ENCODE measurements around the gene ATP8A1.

The ATP8A1 gene

GRCh38 chr4:42626629-42627146 lies 30.2 kb downstream of the ATP8A1 start:
- DNase-seq (ENCODE audit: low spot score): no peak

GRCh38 chr4:42625329-42625728 lies 31.6 kb downstream of the ATP8A1 start:
- DNase-seq (ENCODE audit: low spot score): no peak

DNA sequence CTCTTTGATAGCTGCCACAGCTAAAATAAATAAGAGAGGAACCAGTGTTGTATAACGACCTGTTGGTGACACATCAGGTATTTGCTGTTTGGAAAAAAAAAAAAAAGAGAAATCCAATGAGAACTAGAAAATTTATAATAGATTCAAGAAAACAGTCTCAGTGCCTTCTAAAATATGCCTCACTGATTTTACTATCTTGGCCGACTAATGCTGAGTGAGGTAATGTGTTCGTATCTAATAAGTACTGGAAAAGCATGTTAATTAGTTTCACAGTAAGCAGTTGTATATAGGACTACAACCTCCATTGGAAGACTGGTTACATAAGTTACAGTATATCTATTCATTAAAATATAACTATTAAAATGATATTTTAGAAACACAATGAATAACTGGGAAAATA lies 32.4 kb downstream of the ATP8A1 start:
- no peak for DNase-seq (ENCODE audit: low spot score)

- DNase-seq (ENCODE audit: low spot score): no peak
Observed at GRCh38 chr4:42618023-42618422, 38.9 kb downstream of the ATP8A1 start.

DNA sequence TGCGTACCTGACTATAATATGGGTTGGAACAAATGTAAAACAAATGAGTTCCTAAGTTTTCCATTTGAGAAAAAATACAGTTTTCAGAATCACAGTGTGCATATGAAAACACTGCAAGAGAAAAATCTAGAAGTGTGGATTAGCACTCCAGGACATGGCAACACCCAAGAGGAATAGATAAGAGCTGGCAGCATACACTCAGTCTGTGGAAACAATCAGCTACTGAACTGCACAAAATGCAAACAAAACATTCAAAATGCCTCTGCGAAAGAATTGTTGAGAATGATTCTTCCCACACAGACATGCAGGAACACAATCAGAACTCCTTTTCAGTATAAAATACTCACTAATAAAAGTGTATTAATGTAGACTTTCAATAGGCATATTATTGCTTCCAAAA lies 39.9 kb downstream of the ATP8A1 start:
- no peak for DNase-seq (ENCODE audit: low spot score)

- no peak for DNase-seq (ENCODE audit: low spot score)
Observed at GRCh38 chr4:42616572-42616971, 40.3 kb downstream of the ATP8A1 start.

DNA sequence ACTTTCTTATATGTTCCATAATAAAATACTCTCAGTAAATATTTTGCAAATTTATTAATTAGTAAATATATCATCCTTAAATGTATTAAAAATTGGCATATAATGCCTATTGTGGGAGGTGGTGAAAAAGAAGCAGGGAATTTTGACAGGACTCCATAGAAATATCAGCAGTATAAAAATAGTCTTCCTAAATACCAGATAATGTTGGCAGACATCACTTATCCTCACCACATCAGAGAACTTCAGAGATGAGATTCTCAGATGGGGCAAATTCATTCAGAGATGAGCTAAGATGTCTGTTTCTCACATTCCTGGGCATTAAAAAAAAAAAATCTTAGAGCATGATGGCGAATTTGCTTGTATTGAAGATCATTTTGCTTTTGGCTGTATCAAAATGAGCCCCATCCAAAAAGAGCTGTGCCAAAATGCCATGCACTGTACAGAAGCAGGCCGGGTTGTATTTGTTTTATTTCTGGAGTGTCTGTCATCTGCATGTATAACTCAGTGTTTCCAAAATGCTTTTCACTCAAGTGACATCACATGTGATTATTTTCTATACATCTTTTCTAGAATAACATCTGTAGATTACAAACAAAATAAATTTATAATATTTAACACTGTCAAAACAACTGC lies 41.7 kb downstream of the ATP8A1 start:
- no peak for DNase-seq (ENCODE audit: low spot score)

GRCh38 chr4:42612898-42613297 lies 44.0 kb downstream of the ATP8A1 start:
- DNase-seq (ENCODE audit: low spot score): no peak

DNA sequence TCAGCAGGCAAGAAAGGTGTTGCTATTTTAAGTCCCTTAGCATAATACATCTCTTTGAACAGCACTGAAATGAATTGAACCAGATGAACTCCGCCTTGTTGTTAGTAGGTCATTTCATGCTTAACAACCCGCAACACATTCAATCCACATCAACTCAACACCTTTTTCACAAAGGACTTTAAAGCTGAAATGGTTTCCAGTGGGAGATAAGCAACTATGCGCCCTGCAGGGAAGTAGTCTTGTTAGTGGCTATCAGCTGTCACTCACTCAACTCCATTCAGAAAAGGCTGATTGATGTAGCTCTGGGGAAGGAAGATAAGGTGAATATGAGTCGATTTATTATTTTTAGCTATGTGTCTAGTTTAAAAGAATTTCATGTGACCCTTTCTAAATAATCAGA lies 46.0 kb downstream of the ATP8A1 start:
- no peak for DNase-seq (ENCODE audit: low spot score)

DNA sequence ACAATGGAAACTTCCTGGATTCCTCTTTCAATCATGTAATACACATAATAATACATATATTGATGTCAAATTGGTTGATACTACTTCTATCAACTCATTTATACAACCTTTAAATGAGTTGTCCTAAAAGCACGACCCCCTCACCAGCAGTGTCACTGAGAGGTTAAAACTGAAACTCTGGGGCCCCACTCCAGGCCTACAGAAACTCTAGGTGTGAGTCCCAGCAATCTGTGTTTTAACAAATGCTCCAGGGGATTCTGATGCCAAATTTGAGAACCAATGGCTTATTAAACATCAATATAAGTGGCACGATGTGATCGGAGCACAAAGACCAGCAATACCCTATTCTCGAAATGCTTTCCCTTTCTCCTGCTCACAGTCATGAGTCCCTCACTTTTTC lies 47.9 kb downstream of the ATP8A1 start:
- no peak for DNase-seq (ENCODE audit: low spot score)

DNA sequence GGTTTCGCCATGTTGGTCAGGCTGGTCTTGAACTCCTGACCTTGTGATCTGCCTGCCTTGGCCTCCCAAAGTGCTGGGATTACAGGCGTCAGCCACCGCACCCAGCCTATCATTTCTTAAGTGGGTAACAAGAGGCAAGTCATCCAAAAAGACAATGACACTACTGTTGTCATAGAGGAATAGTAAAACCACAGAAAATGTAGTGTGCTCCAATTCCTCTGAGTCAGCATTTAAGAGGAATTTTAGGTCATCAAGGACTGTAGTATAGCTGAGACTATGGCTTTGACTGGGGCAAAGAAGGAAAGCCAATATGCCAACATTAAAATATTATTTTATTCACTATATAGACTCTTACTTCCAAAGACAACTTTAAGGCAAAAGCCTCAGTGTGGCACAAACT lies 48.4 kb downstream of the ATP8A1 start:
- no peak for DNase-seq (ENCODE audit: low spot score)

DNA sequence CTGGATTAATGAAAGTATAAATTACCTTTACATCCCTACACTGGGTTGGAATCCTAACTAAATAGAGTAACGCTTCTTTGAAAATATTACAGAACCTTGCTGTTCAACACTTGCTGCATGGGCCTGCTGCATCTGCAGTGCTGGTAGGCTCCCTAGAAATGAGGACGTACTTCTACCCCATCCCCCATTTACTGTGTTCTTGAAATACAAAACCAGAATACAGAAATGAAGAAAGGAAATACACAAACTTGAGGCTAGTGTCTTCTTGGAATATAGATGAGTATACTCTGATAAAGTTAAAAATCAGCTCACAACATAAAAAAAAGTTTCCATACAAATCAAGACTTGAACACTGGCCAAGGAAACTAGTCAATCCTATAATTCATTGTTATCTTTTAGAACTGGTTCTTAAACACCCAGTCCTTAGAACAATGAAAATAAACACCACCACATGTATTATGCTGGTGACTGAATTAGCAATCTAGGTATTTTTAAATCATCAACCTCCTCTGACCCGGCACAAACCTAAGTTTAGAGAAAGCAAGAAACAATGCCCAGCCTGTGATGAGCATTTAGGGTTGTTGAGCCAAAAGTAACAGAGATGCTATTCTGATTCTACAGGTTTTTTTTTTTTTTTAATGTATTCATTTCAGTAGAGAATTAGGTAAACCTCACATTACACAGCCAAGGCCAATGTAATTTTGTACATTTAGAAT lies 49.7 kb downstream of the ATP8A1 start:
- DNase-seq (ENCODE audit: low spot score): no peak

DNA sequence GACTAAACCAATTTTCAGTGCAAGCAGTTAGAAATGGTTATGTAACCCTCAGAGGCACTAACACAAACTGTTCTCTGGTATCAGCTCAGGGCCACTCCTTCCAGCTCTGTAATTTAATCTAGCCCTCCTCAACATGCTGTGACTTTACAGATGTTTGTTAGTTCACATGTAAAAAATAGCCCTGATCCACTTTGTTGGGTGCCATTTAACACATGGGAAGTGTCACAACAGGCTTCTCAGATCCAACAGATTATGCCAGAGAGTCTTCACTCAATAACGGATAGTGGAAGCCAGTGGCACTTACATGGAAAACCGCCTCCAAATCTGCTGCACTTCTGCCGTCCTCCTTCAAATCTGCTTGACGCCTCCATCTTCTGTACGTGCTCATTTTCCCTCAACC lies 51.6 kb downstream of the ATP8A1 start:
- DNase-seq (ENCODE audit: low spot score): no peak

DNA sequence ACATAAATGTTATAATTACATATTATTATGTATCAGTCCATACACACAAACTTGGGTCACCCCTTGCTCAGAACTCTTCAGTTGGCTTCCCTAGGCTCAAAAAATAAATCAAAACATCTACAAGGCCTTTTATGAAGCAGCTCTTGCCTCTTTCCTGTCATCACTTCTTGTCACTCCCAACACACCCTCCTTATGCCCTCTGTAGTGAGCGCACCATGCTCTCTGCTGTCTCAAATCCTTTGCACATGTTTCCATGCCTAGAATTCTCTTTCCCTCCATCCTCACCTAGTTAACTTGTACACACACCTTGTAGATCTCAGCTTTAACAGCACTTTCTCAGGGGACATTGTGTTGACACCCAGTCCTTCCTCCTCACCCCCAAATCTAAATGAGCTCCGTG lies 53.0 kb downstream of the ATP8A1 start:
- DNase-seq (ENCODE audit: low spot score): no peak

DNA sequence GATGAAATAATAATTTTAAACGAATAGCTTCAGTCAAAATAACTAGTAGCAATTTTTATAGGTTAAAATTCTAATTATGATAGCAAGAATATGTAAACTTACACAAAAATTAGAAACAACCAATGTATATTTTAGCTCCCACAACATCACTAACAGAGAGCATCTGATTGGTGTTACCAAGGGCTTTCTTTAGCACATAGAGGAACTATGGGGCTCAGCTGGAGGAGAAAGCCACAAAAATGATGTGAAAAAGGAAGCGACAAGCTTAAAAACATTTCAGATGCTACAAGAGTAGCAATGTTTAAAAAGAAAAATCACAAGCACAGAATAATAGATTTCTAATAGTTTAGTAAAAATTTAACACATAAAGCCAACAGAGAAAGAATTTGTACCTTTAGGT lies 56.3 kb downstream of the ATP8A1 start:
- no peak for DNase-seq (ENCODE audit: low spot score)

DNA sequence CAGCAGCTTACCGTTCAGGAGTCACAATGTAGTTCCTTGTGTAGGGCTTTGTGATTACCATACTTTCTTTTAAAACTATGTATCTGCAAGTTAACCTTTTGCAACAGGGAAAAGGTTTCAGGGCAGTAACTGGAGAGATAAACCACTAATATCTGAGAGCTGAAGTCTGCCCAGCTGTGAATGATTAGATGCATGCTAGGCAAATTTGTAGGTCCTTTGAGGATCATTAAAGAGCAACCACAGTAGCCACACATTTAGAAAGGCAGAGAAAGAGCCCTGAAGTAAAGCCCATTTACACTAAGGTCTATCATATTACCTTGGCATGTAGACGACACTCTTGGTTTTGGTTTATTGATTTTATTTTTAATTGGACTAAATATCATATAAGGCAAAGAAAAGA lies 60.0 kb downstream of the ATP8A1 start:
- no peak for DNase-seq (ENCODE audit: low spot score)

- DNase-seq (ENCODE audit: low spot score): no peak
Observed at GRCh38 chr4:42594888-42595287, 62.0 kb downstream of the ATP8A1 start.

DNA sequence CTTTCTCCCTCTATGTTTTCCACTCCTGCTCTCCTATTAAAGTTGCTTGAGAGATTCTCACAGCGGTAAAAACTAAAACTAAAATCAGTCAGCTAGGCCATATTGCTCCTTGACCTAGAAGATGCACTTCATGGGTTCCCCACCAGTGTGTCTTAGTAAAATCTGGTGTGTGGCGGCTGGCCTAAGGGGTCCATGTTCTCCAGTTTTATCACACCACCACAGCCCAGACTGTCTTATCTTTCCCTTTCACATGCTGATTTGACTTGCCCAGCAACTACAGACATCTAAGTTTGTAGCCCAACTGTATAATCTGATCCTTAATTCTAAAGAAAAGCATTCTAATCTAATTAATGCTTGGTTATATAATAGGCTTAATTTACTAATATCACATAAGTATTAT lies 68.0 kb downstream of the ATP8A1 start:
- no peak for DNase-seq (ENCODE audit: low spot score)

DNA sequence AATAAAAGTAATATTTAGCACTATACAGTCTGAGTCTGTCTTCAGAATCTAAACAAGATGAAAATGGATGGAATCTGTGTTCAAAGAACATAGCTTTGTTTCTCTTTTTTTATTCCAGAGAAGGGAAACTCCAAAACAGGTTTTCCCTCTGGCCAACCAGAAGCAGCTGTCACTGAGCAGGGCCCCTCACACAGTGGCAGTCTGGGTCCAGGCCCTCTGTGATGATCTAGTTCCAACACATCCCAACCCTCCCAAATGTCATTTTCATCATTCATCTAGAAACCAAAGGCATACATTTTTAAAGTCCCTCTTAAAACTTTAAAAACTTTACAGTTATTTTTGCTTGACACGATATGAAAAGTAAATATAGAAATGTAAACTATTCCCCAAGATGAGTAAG lies 70.1 kb downstream of the ATP8A1 start:
- DNase-seq (ENCODE audit: low spot score): no peak

- DNase-seq (ENCODE audit: low spot score): no peak
Observed at GRCh38 chr4:42579903-42580302, 77.0 kb downstream of the ATP8A1 start.

GRCh38 chr4:42578187-42578586 lies 78.7 kb downstream of the ATP8A1 start:
- DNase-seq (ENCODE audit: low spot score): no peak

DNA sequence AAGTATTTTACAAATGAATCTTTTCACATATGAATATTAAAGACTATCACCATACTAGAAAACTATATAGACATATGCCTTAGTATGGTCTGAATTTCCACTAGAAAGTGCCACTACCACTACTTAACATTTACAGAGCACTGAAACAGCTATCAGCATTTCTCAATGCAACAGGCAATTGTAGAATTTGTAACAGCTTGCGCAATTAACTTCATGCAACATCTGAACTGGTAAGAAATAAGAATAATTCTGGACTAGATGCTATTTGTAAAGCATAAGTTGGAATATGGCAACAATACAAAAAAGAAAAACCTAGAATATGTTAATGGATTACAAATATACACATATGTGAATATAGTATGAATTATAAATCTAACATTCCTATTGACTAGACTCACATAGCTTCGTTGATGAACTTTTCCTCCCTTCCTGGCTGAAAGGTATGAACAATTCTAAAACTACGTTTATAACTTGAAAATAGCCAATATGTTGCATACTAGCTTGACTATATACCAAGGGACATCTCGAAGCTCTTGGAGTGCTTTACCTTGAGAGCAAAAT lies 82.0 kb downstream of the ATP8A1 start:
- DNase-seq (ENCODE audit: low spot score): no peak

DNA sequence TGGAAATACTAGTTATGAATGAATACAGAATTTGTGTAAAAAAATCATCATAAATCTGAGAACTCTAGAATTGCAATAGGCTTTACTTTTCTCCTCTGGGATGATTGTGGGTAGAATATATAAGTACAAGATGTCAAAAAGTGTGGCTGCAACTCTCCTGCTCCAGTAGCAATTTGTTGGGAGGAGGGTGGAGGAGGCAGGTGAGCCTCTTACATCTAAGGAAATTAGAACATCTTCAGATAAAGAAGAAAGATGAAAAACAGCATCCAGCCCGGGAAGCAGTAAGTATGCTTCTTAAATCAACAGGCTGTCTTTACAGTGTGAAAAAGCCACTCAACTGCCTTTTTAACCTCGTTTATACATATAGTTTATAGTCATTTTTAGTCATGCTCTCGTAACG lies 83.7 kb downstream of the ATP8A1 start:
- DNase-seq (ENCODE audit: low spot score): no peak

GRCh38 chr4:42570221-42570620 lies 86.7 kb downstream of the ATP8A1 start:
- no peak for DNase-seq (ENCODE audit: low spot score)
